Neural cell (in vitro differentiated cells): ENCODE measurements around the gene RIN3. TPM values are rescaled to one million over a fixed set of nuclear protein-coding genes. Genes with fewer than 3 reads are reported as not detected.

Source experiments
- H2AFZ ChIP-seq: fragments of 200-600, 300-800 bp; sonication (generic), shearing (Covaris generic); 2 replicates; pipeline ENCODE4 v1.6.0; 2014; ENCODE audit warnings: low read depth, mild to moderate bottlenecking, antibody characterized with exemption, low read length, moderate library complexity
- H3F3A ChIP-seq: fragments of 200-600 bp; shearing (Covaris generic); 2 replicates; pipeline ENCODE4 v1.6.1; 2016; ENCODE audit warnings: mild to moderate bottlenecking, moderate library complexity, mixed read lengths, antibody characterized with exemption, low read length; ENCODE audit not compliant: insufficient read depth, poor library complexity, severe bottlenecking
- H3K27ac ChIP-seq: fragments of 200-600, 300-800 bp; sonication (generic), shearing (Covaris generic); 2 replicates; pipeline ENCODE4 v1.5.1; 2014; ENCODE audit warnings: mild to moderate bottlenecking, low read length, moderate library complexity
- H3K27me3 ChIP-seq: fragments of 300-800, 200-600 bp; sonication (generic), shearing (Covaris generic); 2 replicates; pipeline ENCODE4 v1.6.0; 2014; ENCODE audit warnings: mild to moderate bottlenecking, low read depth, low read length, moderate library complexity; ENCODE audit not compliant: insufficient read depth
- H3K36me3 ChIP-seq: fragments of 300-800, 200-600 bp; sonication (generic), shearing (Covaris generic); 2 replicates; pipeline ENCODE4 v1.5.1; 2014; ENCODE audit warnings: mild to moderate bottlenecking, antibody characterized with exemption, low read length, moderate library complexity; ENCODE audit not compliant: insufficient read depth
- H3K4me2 ChIP-seq: fragments of 300-800, 200-600 bp; sonication (generic), shearing (Covaris generic); 2 replicates; pipeline ENCODE4 v1.6.0; 2014; ENCODE audit warnings: mild to moderate bottlenecking, low read length
- H3K4me3 ChIP-seq: fragments of 300-800, 200-600 bp; sonication (generic), shearing (Covaris generic); 2 replicates; pipeline ENCODE4 v1.5.1; 2014; ENCODE audit warnings: mild to moderate bottlenecking, low read length, moderate library complexity
- H3K79me2 ChIP-seq: fragments of 200-600 bp; shearing (Covaris generic); replicated peaks from 2 replicates; pipeline ENCODE4 v1.6.0; 2014; ENCODE audit warnings: mild to moderate bottlenecking, low read length, moderate library complexity; ENCODE audit not compliant: insufficient read depth
- H3K9ac ChIP-seq: fragments of 300-800, 200-600 bp; sonication (generic), shearing (Covaris generic); 2 replicates; pipeline ENCODE4 v1.6.1; 2016; ENCODE audit warnings: mild to moderate bottlenecking, low read length, mixed read lengths
- H3K9me2 ChIP-seq: fragments of 200-600 bp; shearing (Covaris generic); 2 replicates; pipeline ENCODE4 v1.6.1; 2016; ENCODE audit warnings: mild to moderate bottlenecking, low read length, mixed read lengths; ENCODE audit not compliant: insufficient read depth
- H3K9me3 ChIP-seq: fragments of 200-600, 300-800 bp; sonication (generic), shearing (Covaris generic); 2 replicates; pipeline ENCODE4 v1.6.1; 2016; ENCODE audit warnings: mild to moderate bottlenecking, mixed run types, low read length, moderate library complexity, mixed read lengths
- H4K20me1 ChIP-seq: fragments of 200-600 bp; shearing (Covaris generic); 2 replicates; pipeline ENCODE4 v1.6.1; 2016; ENCODE audit warnings: mild to moderate bottlenecking, mixed run types; ENCODE audit not compliant: insufficient read depth
- EP300 ChIP-seq: fragments of 450-650 bp; conservative IDR thresholded peaks from 2 replicates; pipeline ENCODE4 v1.6.1; 2014; ENCODE audit warnings: antibody characterized with exemption, mild to moderate bottlenecking, moderate library complexity; ENCODE audit not compliant: poor library complexity, severe bottlenecking
- EZH2 ChIP-seq: fragments of 200-600, 300-800 bp; shearing (Covaris generic), sonication (generic); IDR thresholded peaks from 2 replicates; pipeline ENCODE4 v1.6.1; 2014; ENCODE audit warnings: antibody characterized with exemption, low read length, borderline replicate concordance, mild to moderate bottlenecking; ENCODE audit not compliant: insufficient read depth, poor library complexity, severe bottlenecking
- MXI1 ChIP-seq: fragments of 450-650 bp; conservative IDR thresholded peaks from 2 replicates; pipeline ENCODE4 v1.6.1; 2014; ENCODE audit warnings: antibody characterized with exemption, mild to moderate bottlenecking; ENCODE audit not compliant: poor library complexity, severe bottlenecking
- POLR2AphosphoS5 ChIP-seq: IDR thresholded peaks from 2 replicates; pipeline ENCODE4 v1.6.1; 2012
- RAD21 ChIP-seq: fragments of 450-650 bp; conservative IDR thresholded peaks from 2 replicates; pipeline ENCODE4 v1.6.1; 2014; ENCODE audit warnings: antibody characterized with exemption, mild to moderate bottlenecking, moderate library complexity
- SMC3 ChIP-seq: fragments of 450-650 bp; conservative IDR thresholded peaks from 2 replicates; pipeline ENCODE4 v1.6.1; 2014; ENCODE audit warnings: antibody characterized with exemption, mild to moderate bottlenecking, moderate library complexity; ENCODE audit not compliant: poor library complexity
- TAF1 ChIP-seq: IDR thresholded peaks from 2 replicates; pipeline ENCODE4 v1.6.1; 2012; ENCODE audit warnings: low read depth
- polyA plus RNA-seq: library from polyadenylated mRNA; depleted of rRNA; stranded (reverse); fragments of >200 nt; gene quantifications from 2 replicates; pipeline ENCODE4 v1.2.3, GENCODE V29; 2014
- TF ChIP-seq, protein P1 (sequence below): IDR thresholded peaks from 2 replicates; pipeline ENCODE4 v1.6.1; 2012; ENCODE audit warnings: borderline replicate concordance
- TF ChIP-seq, protein P2 (sequence below): fragments of 450-650 bp; IDR thresholded peaks from 2 replicates; pipeline ENCODE4 v1.5.1; 2014; ENCODE audit warnings: antibody characterized with exemption, mild to moderate bottlenecking, moderate library complexity; ENCODE audit not compliant: poor library complexity, severe bottlenecking

RIN3 gene
- polyA plus RNA-seq, 1 donor from 2014 or later = not detected

- Histone ChIP-seq H3K27ac (no peak overlapping the region), H4K20me1 (no peaks in the 10 kb centered on the region), H2AFZ (no peak overlapping the region), H3K9ac (no peak overlapping the region), H3F3A (no peaks in the 10 kb centered on the region), H3K79me2 (no peaks in the 10 kb centered on the region), H3K9me3 (no peaks in the 10 kb centered on the region), H3K4me3 (no peak overlapping the region), H3K9me2 (no peaks in the 10 kb centered on the region), H3K27me3 (no peaks in the 10 kb centered on the region), H3K36me3 (no peaks in the 10 kb centered on the region), H3K4me2 (no peak overlapping the region)
- TF ChIP-seq EZH2 = no peak
- no peak for TF ChIP-seq SMC3
- no peak for TF ChIP-seq MXI1
These were observed 204.0 kb downstream of the RIN3 start for GRCh38 chr14:92717571-92718042.

DNA sequence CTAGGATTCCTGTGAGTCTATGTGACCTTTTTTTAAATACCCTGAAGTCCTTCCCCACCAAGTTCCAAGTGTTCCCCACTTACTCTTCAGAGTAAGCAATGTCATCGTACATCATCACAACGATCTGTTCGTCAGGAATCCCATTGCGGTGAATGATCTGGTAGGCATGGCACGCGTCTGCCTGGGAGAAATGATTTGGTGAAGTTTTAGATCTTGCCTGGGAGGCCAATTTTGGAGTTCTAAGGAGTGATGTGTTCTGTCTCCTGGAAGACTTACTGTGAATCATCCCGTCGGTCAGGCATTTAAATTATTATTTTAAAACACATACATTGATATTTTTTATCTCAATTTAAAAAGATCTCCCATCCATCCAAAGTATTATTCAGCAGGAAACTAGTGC, 205.1 kb downstream of the RIN3 start:
- no peaks in the 10 kb centered on the region for H4K20me1 ChIP-seq
- no peak overlapping the region for H2AFZ ChIP-seq
- no peak overlapping the region for H3K9ac ChIP-seq
- H3K4me3 ChIP-seq = no peak overlapping the region
- H3K79me2 ChIP-seq = no peaks in the 10 kb centered on the region
- no peaks in the 10 kb centered on the region for H3K36me3 ChIP-seq
- H3F3A ChIP-seq = no peaks in the 10 kb centered on the region
- H3K9me2 ChIP-seq = no peaks in the 10 kb centered on the region
- H3K4me2 ChIP-seq = no peak overlapping the region
- H3K27me3 ChIP-seq = no peaks in the 10 kb centered on the region
- no peak for TF ChIP-seq TAF1
- TF ChIP-seq RAD21 = no peak
- TF ChIP-seq, protein P1, sequence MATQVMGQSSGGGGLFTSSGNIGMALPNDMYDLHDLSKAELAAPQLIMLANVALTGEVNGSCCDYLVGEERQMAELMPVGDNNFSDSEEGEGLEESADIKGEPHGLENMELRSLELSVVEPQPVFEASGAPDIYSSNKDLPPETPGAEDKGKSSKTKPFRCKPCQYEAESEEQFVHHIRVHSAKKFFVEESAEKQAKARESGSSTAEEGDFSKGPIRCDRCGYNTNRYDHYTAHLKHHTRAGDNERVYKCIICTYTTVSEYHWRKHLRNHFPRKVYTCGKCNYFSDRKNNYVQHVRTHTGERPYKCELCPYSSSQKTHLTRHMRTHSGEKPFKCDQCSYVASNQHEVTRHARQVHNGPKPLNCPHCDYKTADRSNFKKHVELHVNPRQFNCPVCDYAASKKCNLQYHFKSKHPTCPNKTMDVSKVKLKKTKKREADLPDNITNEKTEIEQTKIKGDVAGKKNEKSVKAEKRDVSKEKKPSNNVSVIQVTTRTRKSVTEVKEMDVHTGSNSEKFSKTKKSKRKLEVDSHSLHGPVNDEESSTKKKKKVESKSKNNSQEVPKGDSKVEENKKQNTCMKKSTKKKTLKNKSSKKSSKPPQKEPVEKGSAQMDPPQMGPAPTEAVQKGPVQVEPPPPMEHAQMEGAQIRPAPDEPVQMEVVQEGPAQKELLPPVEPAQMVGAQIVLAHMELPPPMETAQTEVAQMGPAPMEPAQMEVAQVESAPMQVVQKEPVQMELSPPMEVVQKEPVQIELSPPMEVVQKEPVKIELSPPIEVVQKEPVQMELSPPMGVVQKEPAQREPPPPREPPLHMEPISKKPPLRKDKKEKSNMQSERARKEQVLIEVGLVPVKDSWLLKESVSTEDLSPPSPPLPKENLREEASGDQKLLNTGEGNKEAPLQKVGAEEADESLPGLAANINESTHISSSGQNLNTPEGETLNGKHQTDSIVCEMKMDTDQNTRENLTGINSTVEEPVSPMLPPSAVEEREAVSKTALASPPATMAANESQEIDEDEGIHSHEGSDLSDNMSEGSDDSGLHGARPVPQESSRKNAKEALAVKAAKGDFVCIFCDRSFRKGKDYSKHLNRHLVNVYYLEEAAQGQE = no peak
- TF ChIP-seq EP300 = no peak
- no peak for TF ChIP-seq SMC3
- no peak for TF ChIP-seq POLR2AphosphoS5
- TF ChIP-seq, protein P2, sequence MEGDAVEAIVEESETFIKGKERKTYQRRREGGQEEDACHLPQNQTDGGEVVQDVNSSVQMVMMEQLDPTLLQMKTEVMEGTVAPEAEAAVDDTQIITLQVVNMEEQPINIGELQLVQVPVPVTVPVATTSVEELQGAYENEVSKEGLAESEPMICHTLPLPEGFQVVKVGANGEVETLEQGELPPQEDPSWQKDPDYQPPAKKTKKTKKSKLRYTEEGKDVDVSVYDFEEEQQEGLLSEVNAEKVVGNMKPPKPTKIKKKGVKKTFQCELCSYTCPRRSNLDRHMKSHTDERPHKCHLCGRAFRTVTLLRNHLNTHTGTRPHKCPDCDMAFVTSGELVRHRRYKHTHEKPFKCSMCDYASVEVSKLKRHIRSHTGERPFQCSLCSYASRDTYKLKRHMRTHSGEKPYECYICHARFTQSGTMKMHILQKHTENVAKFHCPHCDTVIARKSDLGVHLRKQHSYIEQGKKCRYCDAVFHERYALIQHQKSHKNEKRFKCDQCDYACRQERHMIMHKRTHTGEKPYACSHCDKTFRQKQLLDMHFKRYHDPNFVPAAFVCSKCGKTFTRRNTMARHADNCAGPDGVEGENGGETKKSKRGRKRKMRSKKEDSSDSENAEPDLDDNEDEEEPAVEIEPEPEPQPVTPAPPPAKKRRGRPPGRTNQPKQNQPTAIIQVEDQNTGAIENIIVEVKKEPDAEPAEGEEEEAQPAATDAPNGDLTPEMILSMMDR = no peak
- TF ChIP-seq EZH2 = no peak
- no peak for TF ChIP-seq MXI1
- H3K27ac ChIP-seq = no peak overlapping the region
- no peaks in the 10 kb centered on the region for H3K9me3 ChIP-seq
